Fibroblast of villous mesenchyme (primary cell): ENCODE measurements around the gene MYO5A. TPM values are rescaled to one million over a fixed set of nuclear protein-coding genes. Genes with fewer than 3 reads are reported as not detected.
A peak's percentile ranks its signal among the peaks of the same experiment; 100 is the strongest.
"Not testable (repeated sequence)": the region's sequence is repeated elsewhere in the genome, so short reads cannot be mapped to it uniquely, and the experiment has no call there.

Experiments used
- DNase-seq: peaks from one replicate; pipeline ENCODE4 v3.0.0-alpha.2; 2010; ENCODE audit warnings: low read depth
- H3K4me3 ChIP-seq: 2 replicates; pipeline ENCODE4 v1.5.1; 2011; ENCODE audit warnings: low read depth, mild to moderate bottlenecking, low read length
- CTCF ChIP-seq: IDR thresholded peaks from 2 replicates; pipeline ENCODE4 v1.5.1; 2012; ENCODE audit warnings: low read depth, mild to moderate bottlenecking, low read length; ENCODE audit not compliant: insufficient read depth
- total RNA-seq: library from RNA; depleted of rRNA; stranded (reverse); fragments of >200 nt; gene quantifications from 2 replicates; pipeline ENCODE4 v1.2.3, GENCODE V29; 2012

The MYO5A gene
- total RNA-seq, 1 donor: 53.1 TPM

GRCh38 chr15:52417957-52418356 lies 110.7 kb downstream of the MYO5A start:
- peak; percentile 36 for DNase-seq
- TF ChIP-seq CTCF: no peak
- H3K4me3 ChIP-seq: no peak overlapping the region

- DNase-seq: peak; percentile 58
- TF ChIP-seq CTCF: no peak
- H3K4me3 ChIP-seq: no peak overlapping the region
Measured at GRCh38 chr15:52417521-52417920, 111.2 kb downstream of the MYO5A start.

- DNase-seq, H3K4me3 ChIP-seq: not testable (repeated sequence)
Measured at GRCh38 chr15:52416566-52416965, 112.1 kb downstream of the MYO5A start.

GRCh38 chr15:52415628-52416027 lies 113.1 kb downstream of the MYO5A start:
- DNase-seq: no peak
- TF ChIP-seq CTCF: no peak
- H3K4me3 ChIP-seq: no peak overlapping the region

GRCh38 chr15:52414936-52415335 lies 113.7 kb downstream of the MYO5A start:
- no peak for DNase-seq
- no peak for TF ChIP-seq CTCF
- H3K4me3 ChIP-seq: no peak overlapping the region

- no peak for TF ChIP-seq CTCF
- H3K4me3 ChIP-seq: no peak overlapping the region
- no peak for DNase-seq
Measured at GRCh38 chr15:52408823-52409222, 119.9 kb downstream of the MYO5A start.

GRCh38 chr15:52407374-52407773 lies 121.3 kb downstream of the MYO5A start:
- DNase-seq: no peak
- no peak for TF ChIP-seq CTCF
- no peak overlapping the region for H3K4me3 ChIP-seq

GRCh38 chr15:52406601-52407000 lies 122.1 kb downstream of the MYO5A start:
- DNase-seq: no peak
- no peak for TF ChIP-seq CTCF
- H3K4me3 ChIP-seq: no peak overlapping the region
